AML-193 (cell line): ENCODE results near the gene EEPD1.
"Not testable (repeated sequence)": the region's sequence is repeated elsewhere in the genome, so short reads cannot be mapped to it uniquely, and the experiment has no call there.

Experiments
- DNase-seq, 2 experiments: peaks; one replicate each; lab custom pipeline; 2025; lab: John Stamatoyannopoulos, UW

EEPD1 gene

GRCh38 chr7:36258510-36259259 is 105.6 kb downstream of the EEPD1 start:
- DNase-seq = not testable (repeated sequence)

GRCh38 chr7:36260481-36260880 is 107.4 kb downstream of the EEPD1 start:
- no peak for DNase-seq

GRCh38 chr7:36261019-36261754 is 108.1 kb downstream of the EEPD1 start:
- DNase-seq = no peak

GRCh38 chr7:36262309-36263094 is 109.4 kb downstream of the EEPD1 start:
- DNase-seq = peak; percentile 10 to 15

- no peak for DNase-seq
Measured at GRCh38 chr7:36263095-36263484, 110.0 kb downstream of the EEPD1 start.

GRCh38 chr7:36264123-36264801 is 111.2 kb downstream of the EEPD1 start:
- peak; percentile 82 to 87 for DNase-seq

GRCh38 chr7:36264913-36265516 is 112.0 kb downstream of the EEPD1 start:
- no peak for DNase-seq

- DNase-seq = peak; percentile 72 to 87
Measured at GRCh38 chr7:36265680-36266079, 112.6 kb downstream of the EEPD1 start.

GRCh38 chr7:36266190-36266589 is 113.1 kb downstream of the EEPD1 start:
- no peak for DNase-seq

GRCh38 chr7:36266683-36267082 is 113.6 kb downstream of the EEPD1 start:
- DNase-seq = no peak

- no peak for DNase-seq
Measured at GRCh38 chr7:36272211-36272566, 119.1 kb downstream of the EEPD1 start.

- DNase-seq = peak in 1 of 2 experiments; percentile 16
Measured at GRCh38 chr7:36272567-36273269, 119.7 kb downstream of the EEPD1 start.

- no peak for DNase-seq
Measured at GRCh38 chr7:36273836-36274235, 120.8 kb downstream of the EEPD1 start.

GRCh38 chr7:36275735-36276284 is 122.8 kb downstream of the EEPD1 start:
- DNase-seq = no peak

GRCh38 chr7:36276428-36277248 is 123.6 kb downstream of the EEPD1 start:
- no peak for DNase-seq

GRCh38 chr7:36277249-36277542 is 124.1 kb downstream of the EEPD1 start:
- DNase-seq = no peak

- DNase-seq = no peak
Measured at GRCh38 chr7:36278069-36278619, 125.1 kb downstream of the EEPD1 start.

GRCh38 chr7:36278620-36279172 is 125.6 kb downstream of the EEPD1 start:
- no peak for DNase-seq

- DNase-seq = no peak
Measured at GRCh38 chr7:36279200-36279925, 126.3 kb downstream of the EEPD1 start.
